Measurements from ENCODE around the gene RTN4RL1.

DNA sequence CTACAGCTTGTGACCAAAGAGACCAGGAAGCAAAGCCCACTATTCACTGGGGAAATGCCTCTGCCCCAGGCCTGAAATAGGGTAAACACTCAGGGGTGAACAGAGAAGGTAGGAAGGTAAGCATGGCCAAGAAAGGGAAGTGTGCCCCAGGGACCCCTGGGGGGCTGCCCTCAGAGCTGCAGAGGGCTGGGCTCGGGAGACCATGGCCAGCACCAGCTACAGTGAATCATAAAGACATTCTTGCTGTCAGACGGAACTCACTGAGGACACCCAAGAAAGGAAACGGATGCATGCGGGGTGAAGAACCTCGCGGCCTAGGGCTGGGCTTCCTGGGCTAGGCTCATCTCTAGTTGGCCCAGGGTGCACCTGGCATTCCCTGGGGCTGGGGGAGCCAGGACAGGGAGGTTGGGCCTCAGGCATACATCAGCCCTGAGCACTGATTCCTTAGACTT lies 39.4 kb upstream of the RTN4RL1 start:
- TF ChIP-seq, protein P1, sequence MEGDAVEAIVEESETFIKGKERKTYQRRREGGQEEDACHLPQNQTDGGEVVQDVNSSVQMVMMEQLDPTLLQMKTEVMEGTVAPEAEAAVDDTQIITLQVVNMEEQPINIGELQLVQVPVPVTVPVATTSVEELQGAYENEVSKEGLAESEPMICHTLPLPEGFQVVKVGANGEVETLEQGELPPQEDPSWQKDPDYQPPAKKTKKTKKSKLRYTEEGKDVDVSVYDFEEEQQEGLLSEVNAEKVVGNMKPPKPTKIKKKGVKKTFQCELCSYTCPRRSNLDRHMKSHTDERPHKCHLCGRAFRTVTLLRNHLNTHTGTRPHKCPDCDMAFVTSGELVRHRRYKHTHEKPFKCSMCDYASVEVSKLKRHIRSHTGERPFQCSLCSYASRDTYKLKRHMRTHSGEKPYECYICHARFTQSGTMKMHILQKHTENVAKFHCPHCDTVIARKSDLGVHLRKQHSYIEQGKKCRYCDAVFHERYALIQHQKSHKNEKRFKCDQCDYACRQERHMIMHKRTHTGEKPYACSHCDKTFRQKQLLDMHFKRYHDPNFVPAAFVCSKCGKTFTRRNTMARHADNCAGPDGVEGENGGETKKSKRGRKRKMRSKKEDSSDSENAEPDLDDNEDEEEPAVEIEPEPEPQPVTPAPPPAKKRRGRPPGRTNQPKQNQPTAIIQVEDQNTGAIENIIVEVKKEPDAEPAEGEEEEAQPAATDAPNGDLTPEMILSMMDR (IDR thresholded peaks at IDR 0.05), result no peak
- no peak for TF ChIP-seq POLR2A (IDR thresholded peaks at IDR 0.05)

All from vagina (tissue), 2 donors.